Measurements from ENCODE around the gene SLC37A1.

DNA sequence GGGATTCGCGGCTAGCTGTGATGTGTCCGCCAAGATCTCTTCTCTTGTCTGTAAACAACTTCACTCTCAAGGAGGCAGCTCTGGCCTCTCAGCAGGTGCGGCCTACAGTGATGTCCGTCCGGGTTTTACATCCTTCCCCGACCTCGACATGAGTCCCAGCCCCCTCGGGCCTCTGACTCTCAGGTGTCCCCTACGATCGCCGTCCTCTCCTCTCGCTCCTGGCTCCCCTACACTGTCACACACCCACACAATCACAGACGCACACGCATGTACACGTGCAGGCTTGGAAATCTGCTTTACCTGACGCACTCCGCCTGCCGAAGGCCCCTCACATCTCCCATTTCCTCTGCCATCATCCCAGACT is 16.8 kb upstream of the SLC37A1 start:
- TF ChIP-seq CTCF (conservative IDR thresholded peaks at IDR 0.05 in 1 of 2, IDR thresholded peaks at IDR 0.05 in 1 of 2; ENCODE audit: extremely low read depth in 1 of 2, insufficient read depth in 1 of 2, low read depth in 1 of 2, low read length in 2 of 2) (no peak), EZH2 (IDR thresholded peaks at IDR 0.05; ENCODE audit: borderline replicate concordance, low read length) (no peak)
